GM08714 (cell line): Measurements from ENCODE around the gene MLH3.
"Not testable (repeated sequence)": the region's sequence is repeated elsewhere in the genome, so short reads cannot be mapped to it uniquely, and the experiment has no call there.

ENCODE experiments used
- H3K4me3 ChIP-seq: fragments of 200-500 bp; sonication (Bioruptor generic); 2 replicates; pipeline ENCODE4 v1.5.1; 2014; ENCODE audit warnings: mild to moderate bottlenecking, low read length, inconsistent platforms
- ZNF274 ChIP-seq: IDR thresholded peaks from 2 replicates; pipeline ENCODE4 v1.6.1; 2012; ENCODE audit warnings: mild to moderate bottlenecking, low read depth, low read length

Gene MLH3

DNA sequence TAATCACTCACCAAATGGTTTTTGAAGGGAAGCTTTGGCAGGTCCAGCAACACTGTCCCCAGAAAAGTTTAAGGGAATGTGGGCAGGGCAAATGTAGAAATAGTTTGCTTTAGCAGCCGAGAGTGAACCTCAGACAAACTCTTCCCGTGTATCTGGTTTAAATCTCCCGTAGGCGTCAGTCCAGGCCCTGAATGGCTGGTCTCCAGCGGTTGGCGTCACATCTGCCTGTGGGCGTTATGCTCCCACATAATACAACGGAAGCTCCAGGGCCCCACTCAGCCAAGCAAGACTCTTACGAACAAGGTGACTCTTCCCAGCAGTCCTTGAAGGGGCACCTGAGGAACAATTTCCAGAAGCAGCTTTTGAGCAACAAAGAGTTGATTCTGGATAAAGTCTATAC is 19.1 kb upstream of the MLH3 start:
- TF ChIP-seq ZNF274 = no peak
- H3K4me3 ChIP-seq = no peak overlapping the region

GRCh38 chr14:75069811-75070145 is 18.5 kb upstream of the MLH3 start:
- TF ChIP-seq ZNF274 = no peak
- peak overlapping the region; percentile 55; the same call in 1 of the 2 replicates for H3K4me3 ChIP-seq

DNA sequence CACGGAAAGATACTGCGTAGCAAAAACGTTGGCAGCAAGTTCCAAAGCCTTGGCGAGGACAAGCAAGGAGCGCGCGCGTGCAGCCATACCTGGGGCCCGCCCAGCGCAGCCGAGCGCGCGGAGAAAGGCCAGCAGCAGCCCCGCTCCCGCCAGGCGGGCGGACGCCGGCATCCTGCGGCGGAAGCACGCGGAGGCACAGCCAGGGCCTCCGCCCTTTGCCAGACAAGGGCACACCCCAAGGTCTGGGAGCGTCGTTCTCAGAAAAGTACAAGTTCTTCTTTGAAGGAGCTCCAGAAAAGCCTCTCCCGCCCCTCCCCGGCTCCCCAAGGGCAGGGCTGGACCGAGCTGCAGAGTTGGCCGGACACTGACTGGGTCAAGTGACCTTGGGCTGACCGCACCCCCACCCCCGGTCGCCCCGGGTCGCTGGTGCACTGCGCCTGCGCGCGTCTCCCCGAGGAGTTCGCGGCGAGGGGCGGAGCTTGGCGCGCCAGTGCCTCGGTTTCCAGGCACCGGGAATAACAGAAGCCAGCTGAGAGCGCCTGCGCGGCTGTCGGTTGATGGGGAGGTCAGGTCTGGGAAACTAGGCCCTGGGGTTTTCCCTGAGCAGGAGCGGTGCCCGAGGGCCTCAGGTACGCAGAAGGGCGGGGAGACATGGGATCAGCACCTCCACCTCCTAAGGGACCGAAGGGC is 18.0 kb upstream of the MLH3 start, which contains the start of gene ZC2HC1C:
Gene ZC2HC1C (plus strand): TSS at position 521 of the 690 bp plus-strand sequence. CDS start 933 bp downstream, outside the sequence.
- H3K4me3 ChIP-seq = peak within 1 kb of the TSS; percentile 55
- no peak for TF ChIP-seq ZNF274

DNA sequence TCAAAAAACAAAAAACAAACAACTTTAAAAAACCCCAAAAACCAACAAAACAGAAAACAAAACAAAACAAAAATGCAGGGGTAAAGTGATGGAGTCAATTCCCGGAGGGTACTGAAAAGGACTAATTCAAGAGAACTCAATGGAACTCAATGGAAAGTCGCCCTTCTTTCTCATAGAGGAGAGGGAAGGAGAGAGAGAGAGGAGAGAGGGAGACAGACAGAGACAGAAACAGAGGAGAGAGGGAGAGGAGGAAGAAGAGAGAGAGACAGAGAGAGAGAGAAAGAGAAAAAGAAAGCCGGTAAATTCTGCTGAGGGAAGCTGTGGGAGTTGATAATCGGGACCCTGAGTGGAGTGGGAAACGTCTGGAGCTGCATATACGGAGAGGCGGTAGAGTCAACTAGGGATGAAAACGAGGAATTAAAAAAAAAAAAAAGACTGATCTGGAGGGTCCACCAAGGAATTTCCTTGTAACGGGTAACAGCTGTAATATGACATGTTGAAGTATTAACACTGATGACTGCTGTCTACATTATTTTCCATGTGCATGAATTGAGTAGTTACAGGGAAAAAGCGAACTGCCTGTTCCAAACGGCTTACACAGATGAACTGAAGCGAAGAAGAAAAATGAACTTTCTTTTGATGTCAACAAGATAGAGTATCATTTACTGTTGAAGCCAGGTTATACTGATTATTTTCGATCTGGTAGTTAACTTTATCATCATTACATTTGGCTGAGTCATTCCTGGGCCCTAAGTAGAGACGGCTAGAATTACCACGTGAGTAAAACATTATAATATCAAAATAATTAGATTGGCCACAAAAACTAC is 17.2 kb upstream of the MLH3 start:
- peak overlapping the region; percentile 55 for H3K4me3 ChIP-seq
- TF ChIP-seq ZNF274 = no peak

- not testable (repeated sequence) for H3K4me3 ChIP-seq
Measured at GRCh38 chr14:75067765-75068164, 16.5 kb upstream of the MLH3 start.

GRCh38 chr14:75067212-75067611 is 15.9 kb upstream of the MLH3 start:
- no peak overlapping the region for H3K4me3 ChIP-seq

GRCh38 chr14:75066691-75067090 is 15.4 kb upstream of the MLH3 start:
- no peak for TF ChIP-seq ZNF274

More at GRCh38 chr14:75067212-75067611, 15.9 kb upstream of the MLH3 start:
- TF ChIP-seq ZNF274 = no peak

GRCh38 chr14:75064205-75064567 is 12.9 kb upstream of the MLH3 start:
- no peak for TF ChIP-seq ZNF274
- peak overlapping the region; percentile 90; the same call in 1 of the 2 replicates for H3K4me3 ChIP-seq

More at GRCh38 chr14:75066691-75067090, 15.4 kb upstream of the MLH3 start:
- no peak overlapping the region for H3K4me3 ChIP-seq

GRCh38 chr14:75063491-75064204 is 12.4 kb upstream of the MLH3 start, which contains the start of gene ACYP1:
TSS of gene ACYP1 (minus strand) at chr14:75064024. CDS start at chr14:75063553, 471 bp downstream.
- TF ChIP-seq ZNF274 = no peak
- H3K4me3 ChIP-seq = peak within 1 kb of the TSS; percentile 90

DNA sequence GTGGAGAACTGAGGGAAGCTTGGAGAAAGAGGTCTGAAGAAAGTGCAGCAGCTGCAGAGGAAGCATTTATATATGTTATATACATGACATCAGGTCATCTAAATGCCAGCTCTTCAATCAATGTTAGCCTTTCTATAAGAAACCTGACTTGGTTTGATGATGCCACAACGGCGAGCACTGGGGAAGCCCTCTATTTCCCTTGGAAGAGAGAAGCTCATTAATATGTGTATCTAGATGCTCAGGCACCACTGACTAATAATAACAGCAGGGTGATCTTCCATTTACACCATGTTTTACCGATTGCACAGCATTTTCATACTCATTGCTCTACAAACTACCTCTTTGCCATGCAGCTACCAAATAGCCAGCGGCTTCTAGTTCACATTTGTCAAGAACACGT is 11.7 kb upstream of the MLH3 start:
- TF ChIP-seq ZNF274 = no peak
- peak overlapping the region; percentile 90 for H3K4me3 ChIP-seq

DNA sequence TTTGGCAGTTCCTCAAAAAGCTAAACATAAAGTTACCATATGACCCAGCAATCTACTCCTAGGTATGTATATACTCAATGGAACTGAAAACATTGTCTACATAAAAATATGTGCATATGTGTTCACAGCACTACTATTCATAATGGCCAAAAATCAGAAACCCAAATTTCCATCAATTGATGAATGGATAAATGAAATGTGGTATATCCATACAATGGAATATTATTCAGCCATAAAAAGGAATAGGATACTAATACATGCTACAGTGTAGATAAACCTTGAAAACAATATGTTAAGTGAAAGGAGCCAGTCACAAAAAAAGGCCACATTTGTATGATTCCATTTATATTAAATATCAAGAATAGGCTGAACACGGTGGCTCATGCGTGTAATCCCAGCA is 9.2 kb upstream of the MLH3 start:
- no peak overlapping the region for H3K4me3 ChIP-seq
- TF ChIP-seq ZNF274 = no peak

DNA sequence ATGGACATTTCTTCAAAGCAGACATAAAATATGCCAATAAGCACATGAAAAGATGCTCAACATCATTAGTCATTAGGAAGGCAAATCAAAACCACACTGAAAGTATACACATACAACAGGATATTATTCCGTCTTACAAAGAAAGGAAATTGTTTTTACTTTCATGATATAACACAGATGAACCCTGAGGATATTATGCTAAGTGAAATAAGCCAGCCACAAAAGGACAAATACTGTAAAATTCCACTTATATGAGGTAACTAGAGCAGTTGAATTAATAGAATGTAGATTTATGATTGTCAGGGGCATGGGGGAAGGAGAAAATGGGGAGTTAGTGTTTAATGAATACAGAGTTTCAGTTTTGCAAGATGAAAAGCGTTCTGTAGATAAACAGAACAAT is 8.4 kb upstream of the MLH3 start:
- no peak for TF ChIP-seq ZNF274
- no peak overlapping the region for H3K4me3 ChIP-seq

DNA sequence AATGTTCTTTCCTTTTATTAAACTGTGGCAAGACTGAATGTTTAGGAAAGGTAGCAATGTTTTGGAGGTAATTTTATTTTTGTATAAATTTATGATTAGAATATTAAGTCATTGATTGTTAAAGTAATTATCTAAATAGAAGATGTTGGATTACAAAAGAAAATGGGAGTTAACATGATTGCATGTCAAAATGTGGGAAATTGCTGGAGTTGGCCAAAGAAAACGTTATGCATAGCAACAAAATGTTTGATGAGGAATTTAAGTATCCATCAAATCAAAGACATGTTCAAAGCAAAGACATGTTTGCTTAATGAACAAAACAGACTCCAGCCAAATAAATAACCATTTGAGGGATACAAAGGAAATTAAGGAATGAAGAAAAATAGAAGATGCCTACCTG is 3.2 kb upstream of the MLH3 start:
- no peak for TF ChIP-seq ZNF274
- H3K4me3 ChIP-seq = no peak overlapping the region
